AG09309 (cell line): ENCODE measurements around the gene LRMDA.
A peak's percentile ranks its signal among the peaks of the same experiment; 100 is the strongest.

Experiments
- DNase-seq: peaks from one replicate; pipeline ENCODE4 v3.0.0-alpha.2; 2010; ENCODE audit warnings: low read depth
- H3K4me3 ChIP-seq: 2 replicates; pipeline ENCODE4 v1.5.1; 2011; ENCODE audit warnings: mild to moderate bottlenecking, low read depth, low read length, moderate library complexity; ENCODE audit not compliant: control insufficient read depth
- CTCF ChIP-seq: IDR thresholded peaks from 2 replicates; pipeline ENCODE4 v1.5.1; 2011; ENCODE audit warnings: mild to moderate bottlenecking, low read depth, low read length, inconsistent platforms; ENCODE audit not compliant: insufficient read depth, control insufficient read depth; ENCODE audit errors: missing control alignments

The LRMDA gene

DNA sequence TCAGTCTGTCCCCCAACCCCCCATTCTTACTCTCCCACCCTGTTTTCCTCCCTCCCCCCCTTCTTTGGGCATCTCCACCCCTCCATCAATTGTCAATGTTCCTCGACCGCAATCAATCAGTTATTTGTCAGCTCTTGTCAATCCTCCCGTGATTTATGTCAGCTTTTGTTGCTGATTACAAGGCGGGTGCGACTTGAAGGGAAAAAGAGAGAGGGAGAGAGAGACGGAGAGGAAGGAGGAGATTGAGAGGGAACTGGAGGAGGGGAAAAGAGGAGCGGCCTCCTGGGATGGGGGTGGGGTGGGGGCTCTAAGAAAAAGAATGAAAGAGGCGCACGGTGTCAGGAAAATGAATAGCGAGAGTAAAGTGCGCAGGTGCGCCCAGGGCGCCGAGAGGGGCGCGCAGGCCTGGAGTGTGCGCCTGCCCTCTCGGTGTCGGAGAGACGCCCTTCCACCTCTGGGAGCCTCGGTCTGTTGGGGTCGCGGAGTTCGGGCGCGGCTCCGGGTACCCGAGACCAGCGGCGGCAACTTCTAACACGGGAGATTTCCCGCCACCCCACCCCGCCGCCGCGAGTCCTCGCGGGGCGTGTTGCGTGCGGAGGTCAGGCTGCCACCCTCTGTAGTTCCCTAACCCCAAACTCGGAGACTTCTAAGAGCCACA, 28.8 kb upstream of the LRMDA start:
- TF ChIP-seq CTCF = no peak
- DNase-seq = no peak

DNA sequence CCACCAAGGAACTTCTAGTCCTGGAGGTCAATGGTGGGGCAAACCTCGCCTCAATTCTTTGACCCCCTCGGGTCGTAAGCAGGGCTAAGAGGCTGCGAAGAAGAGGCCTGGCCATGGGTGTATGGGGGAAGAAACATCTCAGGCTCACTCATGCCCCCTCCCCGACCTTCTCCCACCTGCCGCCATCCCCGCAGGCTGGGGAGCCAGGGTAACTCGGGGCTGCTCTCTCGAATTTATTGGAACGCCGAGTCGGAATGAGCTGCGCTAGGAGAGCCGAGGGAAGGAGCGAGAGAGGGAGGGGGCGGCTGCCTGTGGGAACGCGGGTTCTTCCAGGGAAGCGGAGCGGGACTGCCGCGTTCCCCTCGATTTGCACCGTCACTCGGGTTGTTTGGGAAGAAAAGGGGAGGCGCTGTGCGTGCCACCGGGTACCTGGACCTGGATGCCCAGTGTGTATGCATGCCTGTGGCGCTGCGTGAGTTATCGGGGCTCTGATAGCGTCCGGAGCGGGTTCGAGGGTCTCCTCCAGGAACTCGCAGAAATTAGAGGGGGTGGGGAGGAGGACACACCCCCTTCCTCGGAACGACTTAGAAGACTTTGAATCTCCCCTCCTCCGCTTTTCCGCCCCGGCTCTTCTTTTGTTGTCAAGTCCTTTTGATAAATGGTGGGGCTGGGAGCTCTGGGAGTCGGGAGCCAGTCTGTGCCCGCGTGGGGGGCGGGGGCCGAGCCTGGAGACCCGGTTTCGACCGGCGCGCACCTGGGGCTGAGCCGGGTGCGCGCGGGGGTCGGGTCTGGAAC, 28.1 kb upstream of the LRMDA start:
- no peak for DNase-seq

More for the DNA sequence above, 28.8 kb upstream of the LRMDA start:
- peak overlapping the region; percentile 90 for H3K4me3 ChIP-seq

DNA sequence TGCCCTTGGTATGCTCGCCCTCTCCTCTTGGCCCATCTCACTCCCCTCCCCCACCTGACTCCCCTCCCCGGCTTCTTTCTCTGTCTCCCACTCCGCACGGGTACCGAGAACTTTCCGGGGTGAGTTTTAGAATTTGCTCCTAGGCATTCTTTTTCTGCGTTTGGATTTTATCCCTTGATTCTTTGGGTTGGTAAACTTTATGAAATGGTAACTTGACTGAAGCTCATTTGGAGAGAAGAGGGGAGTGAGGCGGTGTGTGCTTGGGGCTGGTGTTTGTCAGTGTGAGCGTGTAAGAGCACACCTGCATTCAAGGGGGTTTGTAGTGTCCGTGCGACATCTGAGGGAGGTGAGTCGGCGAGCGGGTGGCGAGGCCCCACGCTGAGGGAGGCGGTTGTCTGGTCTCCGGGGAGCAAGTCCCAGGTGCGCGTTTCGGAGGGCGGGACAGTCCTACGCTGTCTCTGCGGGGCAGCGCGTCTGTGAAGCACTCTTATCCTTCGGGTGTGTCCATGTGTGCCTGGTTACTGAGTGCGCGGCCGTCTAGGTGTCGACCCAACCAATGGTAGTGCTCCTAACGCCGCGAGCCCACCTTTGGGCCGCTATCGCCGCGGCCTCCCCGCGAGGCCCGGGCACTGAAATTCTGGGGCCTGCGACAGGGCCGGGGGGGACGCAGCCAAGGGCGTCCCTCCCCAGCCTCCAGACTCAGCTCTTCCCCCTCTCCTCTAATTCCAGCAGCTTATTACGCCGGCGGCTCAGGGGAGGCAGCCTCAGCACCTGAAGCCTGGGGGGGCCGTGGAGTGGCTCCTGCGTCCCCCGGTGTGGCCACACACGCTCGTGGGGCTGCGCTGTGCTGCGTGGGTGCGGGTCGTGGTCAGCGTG, 27.2 kb upstream of the LRMDA start:
- no peak for DNase-seq
- H3K4me3 ChIP-seq = peak overlapping the region; percentile 90
- TF ChIP-seq CTCF = no peak

More for the DNA sequence above, 28.1 kb upstream of the LRMDA start:
- peak overlapping the region; percentile 90 for H3K4me3 ChIP-seq
- TF ChIP-seq CTCF = no peak

DNA sequence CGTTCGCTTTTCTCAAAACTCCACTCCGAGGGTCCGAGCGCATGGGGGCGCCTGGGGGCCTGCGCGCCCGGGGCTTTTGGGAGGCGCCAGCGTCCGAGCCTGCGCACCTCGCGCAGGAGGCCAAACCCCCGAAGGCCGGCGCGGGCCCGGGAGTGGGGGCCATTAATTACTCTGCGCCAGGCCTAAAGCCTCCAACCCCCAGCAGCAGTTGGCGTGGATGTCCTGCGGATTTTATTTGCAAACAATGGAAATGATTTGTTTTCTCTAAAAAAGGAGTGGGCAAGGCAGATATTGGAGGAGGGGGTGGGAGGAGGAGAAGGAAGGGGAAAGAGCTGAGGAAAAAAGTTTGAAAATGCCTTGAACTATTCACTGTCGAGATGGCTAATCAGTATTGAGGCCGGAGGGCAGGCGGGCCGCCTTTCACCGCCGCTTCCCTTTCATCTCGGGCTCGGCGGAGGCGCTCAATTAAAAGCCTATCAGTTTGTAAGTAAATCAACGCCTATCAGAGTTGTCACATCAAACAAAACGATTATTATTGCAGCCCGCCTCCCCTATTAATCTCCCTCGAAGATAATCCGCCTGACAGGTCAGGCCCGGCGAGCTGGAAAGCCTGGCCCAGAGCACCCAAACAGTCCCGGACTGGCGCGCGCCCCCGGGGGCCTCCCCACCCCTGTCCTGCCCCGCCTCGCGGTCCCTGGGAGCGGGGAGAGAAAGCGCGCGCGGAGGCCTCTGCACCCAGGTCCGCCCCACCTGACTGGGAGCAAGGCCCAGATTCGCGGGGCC, 26.4 kb upstream of the LRMDA start:
- no peak for DNase-seq
- H3K4me3 ChIP-seq = no peak overlapping the region
- no peak for TF ChIP-seq CTCF

- no peak for DNase-seq
- no peak overlapping the region for H3K4me3 ChIP-seq
- no peak for TF ChIP-seq CTCF
These were observed 25.6 kb upstream of the LRMDA start for GRCh38 chr10:75405598-75406461.
